Right hindlimb (tissue), 1 donor: ENCODE data around the gene WNT5B.
A peak's percentile ranks its signal among the peaks of the same experiment; 100 is the strongest.
"Not testable (repeated sequence)": the region's sequence is repeated elsewhere in the genome, so short reads cannot be mapped to it uniquely, and the experiment has no call there.

ENCODE experiments used
- DNase-seq: peaks from one replicate; pipeline ENCODE4 v3.0.0-alpha.2; 2018

WNT5B gene

DNA sequence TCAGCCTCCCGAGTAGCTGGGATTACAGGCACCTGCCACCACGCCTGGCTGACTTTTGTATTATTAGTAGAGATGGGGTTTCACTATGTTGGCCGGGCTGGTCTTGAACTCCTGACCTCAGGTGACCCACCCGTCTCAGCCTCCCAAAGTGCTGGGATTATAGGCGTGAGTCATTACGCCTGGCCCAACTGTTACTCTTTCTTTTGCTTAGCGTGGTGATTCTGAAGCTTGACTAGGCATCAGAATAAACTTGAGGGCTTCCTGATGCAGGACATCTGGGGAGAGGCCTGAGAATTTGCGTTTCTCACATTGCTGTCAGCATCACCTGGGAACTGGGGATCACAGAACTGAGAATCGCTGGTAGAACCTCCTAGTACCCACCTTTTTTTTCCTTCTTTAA lies 26.3 kb upstream of the WNT5B start:
- DNase-seq: not testable (repeated sequence)

DNA sequence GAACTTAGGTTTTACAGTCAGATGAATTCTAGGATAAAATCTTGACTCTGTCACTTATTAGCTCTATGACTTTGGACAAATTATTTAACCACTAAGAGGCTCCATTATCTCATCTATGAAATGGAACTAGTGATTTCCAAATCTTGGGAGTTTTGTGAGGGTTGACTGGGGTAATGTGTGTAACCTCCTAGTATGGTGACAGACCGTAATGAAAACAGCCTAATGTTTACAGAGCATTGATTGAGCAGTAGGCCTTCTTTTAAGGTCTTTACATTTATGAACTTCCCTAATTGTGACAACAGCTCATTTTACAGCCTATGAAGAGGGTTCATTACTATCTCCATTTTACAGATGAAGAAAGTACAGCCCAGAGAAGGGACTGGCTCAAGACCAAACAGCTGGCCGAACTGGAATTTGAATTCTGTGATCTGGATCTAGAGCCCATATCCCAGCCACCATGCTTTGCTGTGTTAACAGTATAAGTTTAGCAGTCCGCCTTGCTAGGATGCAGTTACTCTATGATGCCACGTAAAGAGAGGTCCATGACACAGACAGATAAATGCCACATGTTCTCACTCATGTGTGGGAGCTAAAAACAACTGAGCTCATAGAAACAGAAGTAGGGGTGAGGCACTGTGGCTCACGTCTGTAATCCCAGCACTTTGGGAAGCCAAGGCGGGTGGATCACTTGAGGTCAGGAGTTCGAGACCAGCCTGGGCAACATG lies 25.6 kb upstream of the WNT5B start:
- no peak for DNase-seq

DNA sequence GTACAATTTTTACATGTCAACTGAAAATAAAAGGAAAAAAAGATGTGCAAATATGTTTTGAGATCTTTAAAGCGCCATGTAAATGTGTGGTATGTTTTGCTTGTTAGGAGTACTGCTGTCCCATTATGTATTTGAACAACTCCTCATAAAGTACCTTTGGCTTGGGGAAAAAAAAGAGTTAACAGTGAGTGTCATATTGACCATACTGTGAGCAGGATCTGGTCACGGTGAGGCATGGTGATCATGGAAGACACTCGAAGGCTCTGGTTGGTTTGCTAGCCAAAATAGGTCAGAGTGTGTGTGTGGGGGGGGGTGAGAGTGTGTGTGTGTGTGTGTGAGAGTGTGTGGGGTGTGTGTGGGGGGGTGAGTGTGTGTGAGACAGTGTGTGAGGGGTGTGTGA lies 24.6 kb upstream of the WNT5B start:
- no peak for DNase-seq

DNA sequence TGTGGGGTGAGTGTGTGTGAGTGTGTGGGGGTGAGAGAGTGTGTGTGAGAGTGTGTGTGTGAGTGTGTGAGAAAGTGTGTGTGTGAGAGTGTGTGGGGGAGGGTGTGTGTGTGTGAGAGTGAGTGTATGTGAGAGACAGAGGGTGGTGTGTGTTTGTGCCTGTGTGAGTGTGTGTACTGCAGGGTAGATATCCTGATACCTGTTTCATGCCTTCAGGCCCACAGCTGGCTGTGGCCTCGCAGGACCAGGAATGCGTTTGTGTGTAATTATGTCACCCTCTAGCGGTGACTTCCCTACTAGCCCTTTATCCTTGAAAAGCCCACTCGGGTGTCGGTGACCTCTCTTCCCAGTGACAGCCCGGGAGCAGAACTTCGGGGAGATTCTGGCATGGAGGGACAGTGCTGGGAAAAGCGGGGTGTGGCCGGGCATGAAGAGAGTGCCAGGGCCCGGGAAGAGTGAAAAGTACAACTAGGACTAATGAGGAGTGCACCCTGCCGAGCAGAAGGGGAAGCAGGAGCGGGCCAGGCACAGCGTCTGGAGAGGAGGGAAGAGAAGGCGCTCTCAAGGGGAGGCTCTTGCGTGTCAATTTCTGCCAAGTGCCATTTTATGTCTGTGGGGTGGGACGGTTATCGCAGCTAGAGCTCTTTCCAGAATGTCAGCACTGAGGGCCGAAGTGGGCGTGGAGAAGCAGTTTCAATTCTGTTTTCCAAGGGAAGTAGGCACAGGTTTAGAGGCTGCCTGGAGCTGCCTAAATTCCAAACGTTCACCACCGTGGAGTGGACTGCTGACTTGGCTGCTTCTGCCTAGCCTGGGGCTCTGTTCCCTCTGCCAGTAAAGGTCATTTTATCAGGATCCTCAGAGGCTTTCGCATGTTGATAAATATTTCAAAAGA lies 23.7 kb upstream of the WNT5B start:
- DNase-seq: peak; percentile 80

GRCh38 chr12:1606021-1606622 lies 22.9 kb upstream of the WNT5B start:
- DNase-seq: peak; percentile 85

GRCh38 chr12:1607940-1608712 lies 20.9 kb upstream of the WNT5B start:
- no peak for DNase-seq

DNA sequence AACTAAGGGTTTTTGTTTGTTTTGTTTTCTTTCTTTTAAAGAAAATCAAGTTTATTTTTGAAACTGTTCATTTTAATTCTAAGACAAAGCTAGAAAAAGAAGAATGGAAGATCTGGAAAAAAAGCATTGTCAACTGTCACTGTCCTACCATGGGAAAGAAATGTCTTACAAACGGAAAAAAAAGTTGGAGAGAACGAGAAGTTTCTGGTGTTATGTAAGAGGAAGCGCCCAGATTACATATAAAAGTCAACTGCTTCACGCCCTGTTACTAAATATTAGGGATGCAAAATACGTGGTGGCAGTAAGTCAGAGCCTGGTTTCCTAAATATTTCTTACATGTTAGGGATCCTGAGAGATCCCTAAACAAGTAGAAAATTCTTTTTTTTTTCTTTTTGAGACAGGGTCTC lies 20.3 kb upstream of the WNT5B start:
- no peak for DNase-seq

GRCh38 chr12:1610072-1610643 lies 18.9 kb upstream of the WNT5B start:
- no peak for DNase-seq

DNA sequence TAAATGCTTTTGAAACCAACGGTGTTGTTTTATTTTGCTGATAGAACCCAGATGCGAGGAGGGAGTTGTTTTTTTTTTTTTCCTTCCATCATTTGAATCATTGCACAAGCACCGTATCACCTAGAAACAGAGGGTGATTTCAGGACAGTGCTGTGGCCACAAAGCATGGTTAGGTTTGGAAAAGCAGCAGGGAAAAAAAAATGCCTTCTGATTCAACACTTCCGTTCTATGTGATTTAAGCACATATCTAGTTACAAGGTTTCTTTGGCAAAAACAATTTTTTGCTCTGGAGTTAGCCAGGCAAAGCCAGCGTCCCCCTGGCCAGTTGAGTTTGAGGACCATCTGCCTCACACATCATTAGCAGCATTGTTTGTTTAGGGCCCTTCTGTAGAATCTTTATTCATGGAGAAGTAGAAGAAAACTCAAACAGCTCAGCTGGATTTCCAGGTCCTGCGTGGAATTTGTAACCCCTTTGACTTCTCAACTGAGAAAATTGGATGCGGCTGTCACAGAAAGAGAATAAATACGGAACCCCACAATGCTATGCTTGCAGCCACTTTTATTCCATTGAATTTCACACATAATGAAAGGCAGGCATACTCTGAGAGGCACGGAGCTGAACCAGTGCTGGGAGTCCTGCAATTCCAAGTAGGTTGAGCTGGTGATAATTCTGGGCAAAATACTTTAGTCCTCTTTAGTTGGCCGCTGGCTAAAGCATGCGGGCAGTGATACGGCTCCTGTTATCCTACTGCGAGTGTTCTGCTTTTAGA lies 17.0 kb upstream of the WNT5B start:
- no peak for DNase-seq

DNA sequence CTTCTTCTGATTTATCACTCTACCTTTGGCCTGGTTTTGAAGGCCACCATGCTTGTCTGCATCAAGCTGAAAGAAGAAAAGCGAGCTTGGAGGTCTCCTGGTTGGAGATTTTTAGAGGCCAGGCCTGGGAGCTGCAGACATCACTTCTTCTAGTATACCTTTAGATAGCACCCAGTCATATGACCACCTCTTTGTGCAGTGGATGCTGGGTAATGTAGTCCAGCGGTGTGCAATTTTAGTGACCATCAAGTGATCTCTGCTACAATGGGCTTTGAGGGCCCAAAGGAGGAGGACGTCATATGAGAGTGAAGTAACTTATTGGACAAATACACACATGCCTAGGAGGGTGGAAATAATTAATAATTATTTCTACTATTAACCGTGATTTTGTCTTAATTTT lies 15.2 kb upstream of the WNT5B start:
- DNase-seq: no peak

- DNase-seq: no peak
These were observed 14.7 kb upstream of the WNT5B start for GRCh38 chr12:1614360-1614759.

DNA sequence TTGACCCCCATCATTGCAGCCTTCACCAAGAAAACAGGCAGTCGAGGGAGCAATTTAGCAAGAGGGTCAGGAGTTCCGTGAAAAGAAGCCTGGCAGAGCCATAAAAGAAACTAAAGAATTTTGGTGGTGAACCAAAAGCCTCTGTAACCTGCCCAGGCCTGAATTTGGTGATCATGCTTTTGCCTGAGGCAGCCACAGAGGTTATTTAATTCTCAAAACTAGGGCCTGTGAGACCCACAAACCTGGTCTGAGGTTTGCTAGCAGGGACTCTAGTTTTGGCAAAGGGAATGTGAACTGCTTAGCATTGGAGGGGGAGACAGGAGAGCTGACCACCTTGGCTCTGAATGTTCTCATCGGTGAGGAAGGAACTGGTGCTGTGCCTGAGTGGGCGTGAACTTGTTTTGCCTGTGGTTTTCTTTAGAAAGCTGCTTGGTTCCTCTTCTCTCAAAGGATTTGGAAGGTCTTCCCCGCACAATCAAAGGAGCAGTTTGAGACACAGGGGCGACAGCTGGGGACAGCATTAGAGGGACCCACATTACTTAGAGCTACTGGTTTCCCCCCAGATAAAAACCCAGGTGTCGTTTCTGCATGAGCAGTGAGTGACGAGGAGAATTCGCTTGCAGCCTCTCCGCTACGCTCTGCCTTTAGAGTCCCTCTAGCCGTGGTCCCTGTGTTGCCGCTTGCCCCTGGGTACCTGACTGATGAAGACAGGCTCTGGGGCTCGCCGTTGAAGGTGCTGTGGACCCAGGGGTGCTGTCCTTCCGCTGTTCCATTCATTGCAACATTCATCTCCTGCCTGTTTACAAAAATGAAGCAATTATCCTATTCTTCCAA lies 12.6 kb upstream of the WNT5B start:
- DNase-seq: no peak

DNA sequence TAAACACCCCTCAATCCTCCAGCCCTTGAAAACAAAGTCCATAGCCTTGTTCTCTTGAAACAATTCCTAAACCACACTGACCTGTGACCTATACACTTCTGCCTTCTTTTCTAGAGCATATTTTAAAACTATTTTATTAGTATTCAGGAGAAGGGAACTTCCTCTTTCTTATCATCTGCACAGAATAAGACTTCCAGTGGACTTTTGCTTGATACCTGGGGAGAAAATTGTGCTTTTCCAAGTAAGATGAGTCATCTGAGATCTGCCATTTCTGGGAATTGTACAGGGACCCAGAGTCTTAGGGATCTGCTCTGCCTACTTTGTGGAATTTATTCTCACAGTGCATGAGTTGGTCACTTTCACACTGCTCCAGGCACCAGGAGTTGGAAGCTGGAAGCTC lies 10.5 kb upstream of the WNT5B start:
- DNase-seq: no peak

- DNase-seq: no peak
These were observed 9.9 kb upstream of the WNT5B start for GRCh38 chr12:1619159-1619558.

DNA sequence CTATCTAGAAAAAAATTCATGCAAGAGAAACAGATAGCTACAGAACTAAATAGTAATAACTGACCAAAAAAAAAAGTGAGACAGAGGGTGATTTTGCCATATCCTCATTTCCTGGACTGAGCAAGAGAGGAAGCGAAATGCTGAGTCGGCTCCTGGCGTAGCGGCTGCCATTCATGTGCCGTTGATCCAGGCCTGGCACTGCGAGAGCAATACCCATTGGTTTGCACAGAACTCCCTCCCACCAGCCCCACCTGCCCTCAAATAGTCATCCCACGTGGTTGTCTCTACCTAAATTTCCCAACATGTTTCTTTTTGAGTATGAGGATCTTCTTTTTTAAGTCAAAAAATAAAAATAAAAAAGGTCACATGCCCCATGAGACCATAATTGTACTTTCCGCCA lies 9.4 kb upstream of the WNT5B start:
- peak; percentile 44 for DNase-seq

GRCh38 chr12:1620092-1620491 lies 8.9 kb upstream of the WNT5B start:
- no peak for DNase-seq

DNA sequence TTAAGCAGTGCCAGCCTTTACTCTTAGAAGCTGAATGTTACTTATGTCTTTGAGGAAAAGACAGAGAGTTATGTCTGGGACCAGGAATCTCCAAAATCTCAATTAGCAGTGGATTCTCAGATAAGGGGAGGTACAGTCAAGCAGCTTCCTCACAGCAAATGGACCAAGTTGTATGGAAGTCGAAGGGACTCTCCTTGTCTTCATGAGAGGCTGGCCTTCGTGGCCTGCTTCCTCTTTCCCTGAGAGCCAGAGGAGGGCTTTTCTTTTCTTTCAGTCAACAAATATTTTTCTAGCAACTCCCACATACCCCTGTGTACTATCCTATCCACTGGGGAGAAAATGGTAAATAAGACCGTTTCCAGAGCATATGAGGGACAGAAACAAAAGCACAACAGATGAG lies 6.6 kb upstream of the WNT5B start:
- DNase-seq: no peak

DNA sequence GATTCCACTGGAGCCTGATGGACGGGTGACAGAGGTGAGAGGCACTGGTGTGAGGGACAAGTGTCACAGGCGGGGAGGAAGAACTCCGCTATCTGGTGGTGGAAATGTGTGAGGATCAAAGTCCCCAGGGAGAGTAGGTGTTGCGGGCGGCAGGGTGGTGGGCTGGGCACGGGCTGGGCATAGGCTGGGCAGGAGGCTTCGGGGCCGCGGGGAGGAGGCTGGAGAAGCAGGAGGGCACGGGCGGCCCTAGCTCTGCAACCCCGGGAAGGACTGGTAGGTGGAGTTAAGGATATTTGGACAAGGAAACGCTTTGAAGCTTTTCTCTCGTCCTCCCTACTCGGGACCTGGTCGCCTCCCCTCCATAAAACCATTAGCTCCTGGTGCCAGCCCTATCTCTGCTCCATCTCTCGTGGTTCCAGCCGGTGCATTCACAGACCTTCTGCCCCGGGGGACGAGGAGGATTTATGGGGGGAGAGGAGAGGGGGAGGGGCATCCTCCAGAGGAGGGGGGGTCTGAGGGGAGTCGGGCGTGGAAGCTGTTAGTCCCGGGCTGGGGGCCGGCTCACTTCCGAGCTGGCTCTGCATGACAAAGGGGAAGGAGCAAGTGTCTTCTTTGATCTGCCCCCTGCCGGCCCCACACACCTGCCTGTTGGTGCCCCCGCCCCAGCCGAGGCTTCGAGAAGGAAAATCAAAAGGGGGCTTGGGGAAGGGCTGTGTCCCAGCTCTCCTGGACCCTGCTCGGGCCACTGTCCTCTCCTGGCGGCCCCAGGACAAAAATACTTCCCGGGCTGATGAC lies 504 bp downstream of the WNT5B start:
- DNase-seq: peak; percentile 43

- peak; percentile 73 for DNase-seq
These were observed 1.2 kb downstream of the WNT5B start for GRCh38 chr12:1630133-1630826.
